Endodermal cell (in vitro differentiated cells): ENCODE results near the gene RARG. TPM values are rescaled to one million over a fixed set of nuclear protein-coding genes. Genes with fewer than 3 reads are reported as not detected.

Experiments used
- DNase-seq: peaks from one replicate; pipeline ENCODE4 v3.0.0-alpha.2; 2017
- H3K27ac ChIP-seq: 2 replicates; pipeline ENCODE4 v1.5.1; 2013; ENCODE audit warnings: mild to moderate bottlenecking, low read depth, low read length, moderate library complexity
- H3K27me3 ChIP-seq: 2 replicates; pipeline ENCODE4 v1.6.1; 2013; ENCODE audit warnings: mild to moderate bottlenecking, low read length, moderate library complexity; ENCODE audit not compliant: insufficient read depth, control insufficient read depth, poor library complexity, severe bottlenecking
- H3K36me3 ChIP-seq: 2 replicates; pipeline ENCODE4 v1.7.0; 2013; ENCODE audit warnings: mild to moderate bottlenecking, low read length, moderate library complexity; ENCODE audit not compliant: control insufficient read depth, insufficient read depth
- H3K4me1 ChIP-seq: one replicate; pipeline ENCODE4 v1.7.0; 2013; ENCODE audit warnings: low read length; ENCODE audit not compliant: control insufficient read depth, insufficient read depth
- H3K4me3 ChIP-seq: 2 replicates; pipeline ENCODE4 v1.5.1; 2013; ENCODE audit warnings: mild to moderate bottlenecking, low read length, moderate library complexity
- H3K9ac ChIP-seq: 2 replicates; pipeline ENCODE4 v1.6.1; 2013; ENCODE audit warnings: mild to moderate bottlenecking, low read length, moderate library complexity; ENCODE audit not compliant: poor library complexity, severe bottlenecking; ENCODE audit errors: extremely low read depth
- H3K9me3 ChIP-seq: 2 replicates; pipeline ENCODE4 v1.6.1; 2013; ENCODE audit warnings: mild to moderate bottlenecking, low read length, moderate library complexity; ENCODE audit not compliant: control insufficient read depth
- H3K27ac Mint-ChIP-seq: 2 replicates; pipeline ENCODE4 v1.8.0; 2020; ENCODE audit warnings: mixed read lengths
- H3K27me3 Mint-ChIP-seq: 2 replicates; pipeline ENCODE4 v1.8.0; 2021; ENCODE audit warnings: mild to moderate bottlenecking, mixed read lengths; ENCODE audit not compliant: insufficient read depth
- H3K36me3 Mint-ChIP-seq: 2 replicates; pipeline ENCODE4 v1.8.0; 2020; ENCODE audit warnings: low read depth, mixed read lengths
- H3K4me1 Mint-ChIP-seq: 2 replicates; pipeline ENCODE4 v1.8.0; 2020; ENCODE audit warnings: mixed read lengths
- H3K4me3 Mint-ChIP-seq: 2 replicates; pipeline ENCODE4 v1.8.0; 2020; ENCODE audit warnings: mild to moderate bottlenecking, moderate library complexity, mixed read lengths
- H3K9me3 Mint-ChIP-seq: 2 replicates; pipeline ENCODE4 v1.8.0; 2020; ENCODE audit warnings: mild to moderate bottlenecking, mixed read lengths
- WGBS, 2 experiments: methylation state at CpG; one replicate each; pipeline versions ENCODE4 v1.1.5 to v1.1.7; 2013; ENCODE audit warnings: missing lambda C conversion rate in 2 of 2, mixed read lengths in 1 of 2; ENCODE audit not compliant: insufficient coverage in 1 of 2, insufficient read length in 1 of 2; 5-methylcytosine and 5-hydroxymethylcytosine counted together
- total RNA-seq, 2 donors: library from RNA; stranded (reverse); fragmentation: NEBNext Ultra II Directional in 1 of 2; extraction: Animal tissue kit (Norgen Biotek cat#: 25700) in 1 of 2; gene quantifications; 2 replicates in 1 of 2; 3 replicates in 1 of 2; pipeline ENCODE4 v1.2.1, GENCODE V29; 2021
- TF ChIP-seq, protein P1 (sequence below): fragments of 200-600 bp; sonication (generic); conservative IDR thresholded peaks from 2 replicates; pipeline ENCODE4 v1.5.0; 2021; ENCODE audit warnings: antibody characterized with exemption, mild to moderate bottlenecking

The RARG gene
- total RNA-seq, 2 donors from 2014 or later: 19.5 to 26.8 TPM

GRCh38 chr12:53219292-53219955, 12.6 kb downstream of the RARG start:
- H3K4me1 Mint-ChIP-seq: peaks cover 72% of the 10 kb centered on the region
- peaks cover 21% of the 10 kb centered on the region for H3K27me3 ChIP-seq
- WGBS, 2 experiments: 10 to 13% methylated on average over 8 to 27 of the region's 27 CpGs
- H3K4me3 Mint-ChIP-seq: peak overlapping the region; percentile 69
- DNase-seq: peak; percentile 66
- H3K9ac ChIP-seq: no peak overlapping the region
- H3K36me3 ChIP-seq: no peaks in the 10 kb centered on the region
- peaks cover 24% of the 10 kb centered on the region for H3K27me3 Mint-ChIP-seq
- H3K9me3 Mint-ChIP-seq: no peaks in the 10 kb centered on the region
- H3K36me3 Mint-ChIP-seq: peaks cover 4% of the 10 kb centered on the region
- H3K27ac ChIP-seq: no peak overlapping the region
- H3K4me3 ChIP-seq: peak overlapping the region; percentile 92
- no peaks in the 10 kb centered on the region for H3K9me3 ChIP-seq
- H3K27ac Mint-ChIP-seq: peak overlapping the region; percentile 35
- H3K4me1 ChIP-seq: peaks cover 21% of the 10 kb centered on the region
- TF ChIP-seq, protein P1, sequence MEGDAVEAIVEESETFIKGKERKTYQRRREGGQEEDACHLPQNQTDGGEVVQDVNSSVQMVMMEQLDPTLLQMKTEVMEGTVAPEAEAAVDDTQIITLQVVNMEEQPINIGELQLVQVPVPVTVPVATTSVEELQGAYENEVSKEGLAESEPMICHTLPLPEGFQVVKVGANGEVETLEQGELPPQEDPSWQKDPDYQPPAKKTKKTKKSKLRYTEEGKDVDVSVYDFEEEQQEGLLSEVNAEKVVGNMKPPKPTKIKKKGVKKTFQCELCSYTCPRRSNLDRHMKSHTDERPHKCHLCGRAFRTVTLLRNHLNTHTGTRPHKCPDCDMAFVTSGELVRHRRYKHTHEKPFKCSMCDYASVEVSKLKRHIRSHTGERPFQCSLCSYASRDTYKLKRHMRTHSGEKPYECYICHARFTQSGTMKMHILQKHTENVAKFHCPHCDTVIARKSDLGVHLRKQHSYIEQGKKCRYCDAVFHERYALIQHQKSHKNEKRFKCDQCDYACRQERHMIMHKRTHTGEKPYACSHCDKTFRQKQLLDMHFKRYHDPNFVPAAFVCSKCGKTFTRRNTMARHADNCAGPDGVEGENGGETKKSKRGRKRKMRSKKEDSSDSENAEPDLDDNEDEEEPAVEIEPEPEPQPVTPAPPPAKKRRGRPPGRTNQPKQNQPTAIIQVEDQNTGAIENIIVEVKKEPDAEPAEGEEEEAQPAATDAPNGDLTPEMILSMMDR: no peak

GRCh38 chr12:53218551-53219291, 13.3 kb downstream of the RARG start:
- peak; percentile 65 for DNase-seq
- TF ChIP-seq, protein P1: no peak
- H3K27ac Mint-ChIP-seq: no peak overlapping the region
- Histone ChIP-seq H3K9me3 (no peaks in the 10 kb centered on the region), H3K4me3 (peak overlapping the region; percentile 92), H3K9ac (no peak overlapping the region), H3K27ac (no peak overlapping the region), H3K27me3 (peaks cover 21% of the 10 kb centered on the region), H3K36me3 (no peaks in the 10 kb centered on the region), H3K4me1 (peaks cover 16% of the 10 kb centered on the region)
- H3K27me3 Mint-ChIP-seq: peaks cover 24% of the 10 kb centered on the region
- peaks cover 71% of the 10 kb centered on the region for H3K4me1 Mint-ChIP-seq
- H3K4me3 Mint-ChIP-seq: peak overlapping the region; percentile 69
- 20 to 26% methylated on average over 4 to 25 of the region's 30 CpGs for WGBS, 2 experiments
- peaks cover 9% of the 10 kb centered on the region for H3K36me3 Mint-ChIP-seq
- no peaks in the 10 kb centered on the region for H3K9me3 Mint-ChIP-seq

GRCh38 chr12:53217931-53218307, 14.1 kb downstream of the RARG start:
- no peaks in the 10 kb centered on the region for H3K9me3 Mint-ChIP-seq
- H3K4me1 ChIP-seq: peaks cover 14% of the 10 kb centered on the region
- peaks cover 24% of the 10 kb centered on the region for H3K27me3 Mint-ChIP-seq
- H3K4me3 ChIP-seq: no peak overlapping the region
- no peaks in the 10 kb centered on the region for H3K36me3 ChIP-seq
- peaks cover 68% of the 10 kb centered on the region for H3K4me1 Mint-ChIP-seq
- peaks cover 21% of the 10 kb centered on the region for H3K27me3 ChIP-seq
- no peak overlapping the region for H3K9ac ChIP-seq
- no peak for DNase-seq
- H3K36me3 Mint-ChIP-seq: peaks cover 16% of the 10 kb centered on the region
- H3K4me3 Mint-ChIP-seq: peak overlapping the region; percentile 69
- H3K27ac Mint-ChIP-seq: peak overlapping the region; percentile 72
- H3K27ac ChIP-seq: no peak overlapping the region
- TF ChIP-seq, protein P1: no peak
- WGBS, 2 experiments: 38% methylated on average over 3 of the region's 3 CpGs; no CpG with 5 or more reads in 1 of the 2 experiments
- H3K9me3 ChIP-seq: no peaks in the 10 kb centered on the region
